Measurements from ENCODE around the gene FREM1. TPM values are rescaled to one million over a fixed set of nuclear protein-coding genes. Genes with fewer than 3 reads are reported as not detected.

Gene FREM1
- total and polyA plus RNA-seq, 2 experiments from 2014 or later = 0.78 to 3.1 TPM

DNA sequence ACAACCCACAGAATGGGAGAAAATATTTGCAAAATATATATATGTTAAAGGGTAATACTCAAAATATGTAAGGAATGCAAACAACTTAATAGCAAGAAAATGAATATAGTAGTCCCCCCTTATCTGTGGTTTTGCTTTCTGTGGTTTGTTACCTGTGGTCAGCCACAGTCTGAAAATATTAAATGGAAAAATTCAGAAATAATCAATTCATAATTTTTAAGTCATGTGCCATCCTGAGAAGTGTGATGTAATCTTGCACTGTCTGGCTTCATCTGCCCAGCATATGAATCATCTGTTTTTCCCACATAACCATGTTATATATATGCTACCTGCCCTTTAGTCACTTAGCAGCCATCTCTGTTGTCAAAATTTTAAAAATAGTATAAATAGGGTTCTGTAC, 199.4 kb downstream of the FREM1 start:
- Mint-ChIP-seq H3K27ac (no peak overlapping the region), H3K9me3 (no peaks in the 10 kb centered on the region; the same call in 2 of the 3 replicates), H3K36me3 (ENCODE audit: low read depth) (peaks cover 2% of the 10 kb centered on the region; the same call in 1 of the 3 replicates), H3K4me1 (no peaks in the 10 kb centered on the region), H3K27me3 (ENCODE audit: insufficient read depth, low read depth, poor library complexity) (peaks cover 1% of the 10 kb centered on the region), H3K4me3 (no peak overlapping the region)
- Histone ChIP-seq H2AFZ (no peak overlapping the region), H4K20me1 (replicated peaks; ENCODE audit: insufficient read depth) (no peaks in the 10 kb centered on the region), H3K4me1 (ENCODE audit: insufficient read depth) (no peaks in the 10 kb centered on the region), H3K9me2 (ENCODE audit: insufficient read depth) (no peaks in the 10 kb centered on the region), H3K36me3 (ENCODE audit: insufficient read depth) (no peaks in the 10 kb centered on the region), H3K27ac (ENCODE audit: low read depth) (no peak overlapping the region), H3K4me3 (no peak overlapping the region), H3F3A (replicated peaks; ENCODE audit: low read depth) (no peaks in the 10 kb centered on the region), H3K79me2 (replicated peaks; ENCODE audit: insufficient read depth) (no peaks in the 10 kb centered on the region), H3K4me2 (no peak overlapping the region), H3K27me3 (ENCODE audit: insufficient read depth) (no peaks in the 10 kb centered on the region)
- ATAC-seq (no peak), DNase-seq (ENCODE audit: low spot score) (no peak)
- TF ChIP-seq ZNF331 (CRISPR knock-in tag; IDR thresholded peaks at IDR 0.05; ENCODE audit: low read depth) = no peak
- TF ChIP-seq ZNF114 (CRISPR knock-in tag; IDR thresholded peaks at IDR 0.05) = no peak
- no peak for TF ChIP-seq EZH2 (IDR thresholded peaks at IDR 0.05; ENCODE audit: low read depth, unreplicated experiment)
- no peak for TF ChIP-seq NANOG (IDR thresholded peaks at IDR 0.05; ENCODE audit: borderline replicate concordance)
- no peak for TF ChIP-seq JUNB (IDR thresholded peaks at IDR 0.05; ENCODE audit: unreplicated experiment)
- no peak for TF ChIP-seq POLR2AphosphoS5 (IDR thresholded peaks at IDR 0.05; ENCODE audit: low read depth)
- TF ChIP-seq, protein P1, sequence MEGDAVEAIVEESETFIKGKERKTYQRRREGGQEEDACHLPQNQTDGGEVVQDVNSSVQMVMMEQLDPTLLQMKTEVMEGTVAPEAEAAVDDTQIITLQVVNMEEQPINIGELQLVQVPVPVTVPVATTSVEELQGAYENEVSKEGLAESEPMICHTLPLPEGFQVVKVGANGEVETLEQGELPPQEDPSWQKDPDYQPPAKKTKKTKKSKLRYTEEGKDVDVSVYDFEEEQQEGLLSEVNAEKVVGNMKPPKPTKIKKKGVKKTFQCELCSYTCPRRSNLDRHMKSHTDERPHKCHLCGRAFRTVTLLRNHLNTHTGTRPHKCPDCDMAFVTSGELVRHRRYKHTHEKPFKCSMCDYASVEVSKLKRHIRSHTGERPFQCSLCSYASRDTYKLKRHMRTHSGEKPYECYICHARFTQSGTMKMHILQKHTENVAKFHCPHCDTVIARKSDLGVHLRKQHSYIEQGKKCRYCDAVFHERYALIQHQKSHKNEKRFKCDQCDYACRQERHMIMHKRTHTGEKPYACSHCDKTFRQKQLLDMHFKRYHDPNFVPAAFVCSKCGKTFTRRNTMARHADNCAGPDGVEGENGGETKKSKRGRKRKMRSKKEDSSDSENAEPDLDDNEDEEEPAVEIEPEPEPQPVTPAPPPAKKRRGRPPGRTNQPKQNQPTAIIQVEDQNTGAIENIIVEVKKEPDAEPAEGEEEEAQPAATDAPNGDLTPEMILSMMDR (conservative IDR thresholded peaks at IDR 0.05; ENCODE audit: low read depth in 2 of 2) = no peak
- no peak for TF ChIP-seq EZH2phosphoT487 (IDR thresholded peaks at IDR 0.05; ENCODE audit: unreplicated experiment)
- TF ChIP-seq, protein P2, sequence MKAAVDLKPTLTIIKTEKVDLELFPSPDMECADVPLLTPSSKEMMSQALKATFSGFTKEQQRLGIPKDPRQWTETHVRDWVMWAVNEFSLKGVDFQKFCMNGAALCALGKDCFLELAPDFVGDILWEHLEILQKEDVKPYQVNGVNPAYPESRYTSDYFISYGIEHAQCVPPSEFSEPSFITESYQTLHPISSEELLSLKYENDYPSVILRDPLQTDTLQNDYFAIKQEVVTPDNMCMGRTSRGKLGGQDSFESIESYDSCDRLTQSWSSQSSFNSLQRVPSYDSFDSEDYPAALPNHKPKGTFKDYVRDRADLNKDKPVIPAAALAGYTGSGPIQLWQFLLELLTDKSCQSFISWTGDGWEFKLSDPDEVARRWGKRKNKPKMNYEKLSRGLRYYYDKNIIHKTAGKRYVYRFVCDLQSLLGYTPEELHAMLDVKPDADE (IDR thresholded peaks at IDR 0.05) = no peak
- TF ChIP-seq CREB1 (CRISPR knock-in tag; IDR thresholded peaks at IDR 0.05; ENCODE audit: low read depth) = no peak
- TF ChIP-seq, protein P3, sequence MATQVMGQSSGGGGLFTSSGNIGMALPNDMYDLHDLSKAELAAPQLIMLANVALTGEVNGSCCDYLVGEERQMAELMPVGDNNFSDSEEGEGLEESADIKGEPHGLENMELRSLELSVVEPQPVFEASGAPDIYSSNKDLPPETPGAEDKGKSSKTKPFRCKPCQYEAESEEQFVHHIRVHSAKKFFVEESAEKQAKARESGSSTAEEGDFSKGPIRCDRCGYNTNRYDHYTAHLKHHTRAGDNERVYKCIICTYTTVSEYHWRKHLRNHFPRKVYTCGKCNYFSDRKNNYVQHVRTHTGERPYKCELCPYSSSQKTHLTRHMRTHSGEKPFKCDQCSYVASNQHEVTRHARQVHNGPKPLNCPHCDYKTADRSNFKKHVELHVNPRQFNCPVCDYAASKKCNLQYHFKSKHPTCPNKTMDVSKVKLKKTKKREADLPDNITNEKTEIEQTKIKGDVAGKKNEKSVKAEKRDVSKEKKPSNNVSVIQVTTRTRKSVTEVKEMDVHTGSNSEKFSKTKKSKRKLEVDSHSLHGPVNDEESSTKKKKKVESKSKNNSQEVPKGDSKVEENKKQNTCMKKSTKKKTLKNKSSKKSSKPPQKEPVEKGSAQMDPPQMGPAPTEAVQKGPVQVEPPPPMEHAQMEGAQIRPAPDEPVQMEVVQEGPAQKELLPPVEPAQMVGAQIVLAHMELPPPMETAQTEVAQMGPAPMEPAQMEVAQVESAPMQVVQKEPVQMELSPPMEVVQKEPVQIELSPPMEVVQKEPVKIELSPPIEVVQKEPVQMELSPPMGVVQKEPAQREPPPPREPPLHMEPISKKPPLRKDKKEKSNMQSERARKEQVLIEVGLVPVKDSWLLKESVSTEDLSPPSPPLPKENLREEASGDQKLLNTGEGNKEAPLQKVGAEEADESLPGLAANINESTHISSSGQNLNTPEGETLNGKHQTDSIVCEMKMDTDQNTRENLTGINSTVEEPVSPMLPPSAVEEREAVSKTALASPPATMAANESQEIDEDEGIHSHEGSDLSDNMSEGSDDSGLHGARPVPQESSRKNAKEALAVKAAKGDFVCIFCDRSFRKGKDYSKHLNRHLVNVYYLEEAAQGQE (IDR thresholded peaks at IDR 0.05; ENCODE audit: unreplicated experiment) = no peak
- TF ChIP-seq STAT1 (IDR thresholded peaks at IDR 0.05; ENCODE audit: unreplicated experiment) = no peak
- TF ChIP-seq, protein P4, sequence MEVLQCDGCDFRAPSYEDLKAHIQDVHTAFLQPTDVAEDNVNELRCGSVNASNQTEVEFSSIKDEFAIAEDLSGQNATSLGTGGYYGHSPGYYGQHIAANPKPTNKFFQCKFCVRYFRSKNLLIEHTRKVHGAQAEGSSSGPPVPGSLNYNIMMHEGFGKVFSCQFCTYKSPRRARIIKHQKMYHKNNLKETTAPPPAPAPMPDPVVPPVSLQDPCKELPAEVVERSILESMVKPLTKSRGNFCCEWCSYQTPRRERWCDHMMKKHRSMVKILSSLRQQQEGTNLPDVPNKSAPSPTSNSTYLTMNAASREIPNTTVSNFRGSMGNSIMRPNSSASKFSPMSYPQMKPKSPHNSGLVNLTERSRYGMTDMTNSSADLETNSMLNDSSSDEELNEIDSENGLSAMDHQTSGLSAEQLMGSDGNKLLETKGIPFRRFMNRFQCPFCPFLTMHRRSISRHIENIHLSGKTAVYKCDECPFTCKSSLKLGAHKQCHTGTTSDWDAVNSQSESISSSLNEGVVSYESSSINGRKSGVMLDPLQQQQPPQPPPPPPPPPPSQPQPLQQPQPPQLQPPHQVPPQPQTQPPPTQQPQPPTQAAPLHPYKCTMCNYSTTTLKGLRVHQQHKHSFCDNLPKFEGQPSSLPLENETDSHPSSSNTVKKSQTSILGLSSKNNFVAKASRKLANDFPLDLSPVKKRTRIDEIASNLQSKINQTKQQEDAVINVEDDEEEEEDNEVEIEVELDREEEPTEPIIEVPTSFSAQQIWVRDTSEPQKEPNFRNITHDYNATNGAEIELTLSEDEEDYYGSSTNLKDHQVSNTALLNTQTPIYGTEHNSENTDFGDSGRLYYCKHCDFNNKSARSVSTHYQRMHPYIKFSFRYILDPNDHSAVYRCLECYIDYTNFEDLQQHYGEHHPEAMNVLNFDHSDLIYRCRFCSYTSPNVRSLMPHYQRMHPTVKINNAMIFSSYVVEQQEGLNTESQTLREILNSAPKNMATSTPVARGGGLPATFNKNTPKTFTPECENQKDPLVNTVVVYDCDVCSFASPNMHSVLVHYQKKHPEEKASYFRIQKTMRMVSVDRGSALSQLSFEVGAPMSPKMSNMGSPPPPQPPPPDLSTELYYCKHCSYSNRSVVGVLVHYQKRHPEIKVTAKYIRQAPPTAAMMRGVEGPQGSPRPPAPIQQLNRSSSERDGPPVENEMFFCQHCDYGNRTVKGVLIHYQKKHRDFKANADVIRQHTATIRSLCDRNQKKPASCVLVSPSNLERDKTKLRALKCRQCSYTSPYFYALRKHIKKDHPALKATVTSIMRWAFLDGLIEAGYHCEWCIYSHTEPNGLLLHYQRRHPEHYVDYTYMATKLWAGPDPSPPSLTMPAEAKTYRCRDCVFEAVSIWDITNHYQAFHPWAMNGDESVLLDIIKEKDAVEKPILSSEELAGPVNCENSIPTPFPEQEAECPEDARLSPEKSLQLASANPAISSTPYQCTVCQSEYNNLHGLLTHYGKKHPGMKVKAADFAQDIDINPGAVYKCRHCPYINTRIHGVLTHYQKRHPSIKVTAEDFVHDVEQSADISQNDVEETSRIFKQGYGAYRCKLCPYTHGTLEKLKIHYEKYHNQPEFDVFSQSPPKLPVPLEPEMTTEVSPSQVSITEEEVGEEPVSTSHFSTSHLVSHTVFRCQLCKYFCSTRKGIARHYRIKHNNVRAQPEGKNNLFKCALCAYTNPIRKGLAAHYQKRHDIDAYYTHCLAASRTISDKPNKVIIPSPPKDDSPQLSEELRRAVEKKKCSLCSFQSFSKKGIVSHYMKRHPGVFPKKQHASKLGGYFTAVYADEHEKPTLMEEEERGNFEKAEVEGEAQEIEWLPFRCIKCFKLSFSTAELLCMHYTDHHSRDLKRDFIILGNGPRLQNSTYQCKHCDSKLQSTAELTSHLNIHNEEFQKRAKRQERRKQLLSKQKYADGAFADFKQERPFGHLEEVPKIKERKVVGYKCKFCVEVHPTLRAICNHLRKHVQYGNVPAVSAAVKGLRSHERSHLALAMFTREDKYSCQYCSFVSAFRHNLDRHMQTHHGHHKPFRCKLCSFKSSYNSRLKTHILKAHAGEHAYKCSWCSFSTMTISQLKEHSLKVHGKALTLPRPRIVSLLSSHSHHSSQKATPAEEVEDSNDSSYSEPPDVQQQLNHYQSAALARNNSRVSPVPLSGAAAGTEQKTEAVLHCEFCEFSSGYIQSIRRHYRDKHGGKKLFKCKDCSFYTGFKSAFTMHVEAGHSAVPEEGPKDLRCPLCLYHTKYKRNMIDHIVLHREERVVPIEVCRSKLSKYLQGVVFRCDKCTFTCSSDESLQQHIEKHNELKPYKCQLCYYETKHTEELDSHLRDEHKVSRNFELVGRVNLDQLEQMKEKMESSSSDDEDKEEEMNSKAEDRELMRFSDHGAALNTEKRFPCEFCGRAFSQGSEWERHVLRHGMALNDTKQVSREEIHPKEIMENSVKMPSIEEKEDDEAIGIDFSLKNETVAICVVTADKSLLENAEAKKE (CRISPR knock-in tag; IDR thresholded peaks at IDR 0.05) = no peak
